OCI-LY7 (cell line): ENCODE results near the gene C22orf23. TPM values are rescaled to one million over a fixed set of nuclear protein-coding genes. Genes with fewer than 3 reads are reported as not detected.

Experiments used
- BruUV-seq: library from RNA; stranded (reverse); fragments of 400-500 nt; replicated peaks from 2 replicates; lab custom pipeline; 2021; lab: Mats Ljungman, UMichigan
- CTCF ChIA-PET: fragments of 300-600 bp; sonication (Branson Sonifier 250); formaldehyde crosslinking; loops from one replicate; lab custom pipeline; 2022; ENCODE audit warnings: antibody characterized with exemption; ENCODE audit not compliant: unreplicated experiment; lab: Charles Lee
- POLR2A ChIA-PET: fragments of 300-600 bp; sonication (Branson Sonifier 250); formaldehyde crosslinking; loops from one replicate; lab custom pipeline; 2022; ENCODE audit warnings: antibody characterized with exemption; lab: Charles Lee
- DNase-seq: peaks from one replicate; pipeline ENCODE4 v3.0.0-alpha.2; 2015; ENCODE audit warnings: low spot score
- H2AFZ ChIP-seq: fragments of 200-600 bp; sonication (generic), shearing (Covaris generic); 2 replicates; pipeline ENCODE4 v1.6.1; 2014; ENCODE audit warnings: mild to moderate bottlenecking, antibody characterized with exemption, low read length, moderate library complexity
- H3K27ac ChIP-seq: fragments of 200-600 bp; sonication (generic); 2 replicates; pipeline ENCODE4 v1.5.1; 2014; ENCODE audit warnings: mixed run types, low read depth, mild to moderate bottlenecking, moderate library complexity, low read length, inconsistent platforms; ENCODE audit not compliant: poor library complexity, severe bottlenecking
- H3K36me3 ChIP-seq: fragments of 200-600 bp; sonication (generic); 2 replicates; pipeline ENCODE4 v1.6.1; 2014; ENCODE audit warnings: mild to moderate bottlenecking, antibody characterized with exemption, low read length, moderate library complexity, mixed read lengths; ENCODE audit not compliant: insufficient read depth
- H3K4me1 ChIP-seq: fragments of 200-600 bp; sonication (generic); 2 replicates; pipeline ENCODE4 v1.5.1; 2014; ENCODE audit warnings: mild to moderate bottlenecking, low read length; ENCODE audit not compliant: insufficient read depth, poor library complexity, severe bottlenecking
- H3K4me2 ChIP-seq: fragments of 200-600 bp; sonication (generic); 2 replicates; pipeline ENCODE4 v1.6.1; 2014; ENCODE audit warnings: mild to moderate bottlenecking, low read length
- H3K4me3 ChIP-seq: fragments of 200-600 bp; sonication (generic); 2 replicates; pipeline ENCODE4 v1.5.1; 2014; ENCODE audit warnings: mild to moderate bottlenecking, low read depth, low read length; ENCODE audit not compliant: poor library complexity, severe bottlenecking
- H3K79me2 ChIP-seq: fragments of 200-600 bp; sonication (generic); 2 replicates; pipeline ENCODE4 v1.6.1; 2016; ENCODE audit warnings: low read depth, mild to moderate bottlenecking, low read length, moderate library complexity, mixed read lengths; ENCODE audit not compliant: insufficient read depth
- H3K9me2 ChIP-seq: fragments of 200-600 bp; sonication (generic); 2 replicates; pipeline ENCODE4 v1.6.1; 2016; ENCODE audit warnings: mild to moderate bottlenecking, low read length, mixed read lengths; ENCODE audit not compliant: insufficient read depth
- H3K9me3 ChIP-seq: fragments of 200-600 bp; sonication (generic); 2 replicates; pipeline ENCODE4 v1.6.1; 2014; ENCODE audit warnings: mild to moderate bottlenecking, mixed run types, low read length, mixed read lengths
- H4K20me1 ChIP-seq: fragments of 200-600 bp; sonication (generic); 2 replicates; pipeline ENCODE4 v1.6.1; 2014; ENCODE audit warnings: mild to moderate bottlenecking, antibody characterized with exemption, low read length, moderate library complexity, mixed read lengths; ENCODE audit not compliant: insufficient read depth
- CTCF ChIP-seq: fragments of 200-600 bp; sonication (generic); conservative IDR thresholded peaks from 2 replicates; pipeline ENCODE4 v1.5.1; 2014; ENCODE audit warnings: mild to moderate bottlenecking, antibody characterized with exemption, low read length, moderate library complexity, mixed read lengths
- EZH2phosphoT487 ChIP-seq: fragments of 200-600 bp; sonication (generic); IDR thresholded peaks from 2 replicates; pipeline ENCODE4 v1.6.1; 2018; ENCODE audit warnings: low read depth, borderline replicate concordance, mild to moderate bottlenecking, mixed run types, antibody characterized with exemption, low read length, moderate library complexity, mixed read lengths
- intact Hi-C: fragments of 100-400 bp; cut with micrococcal nuclease; formaldehyde crosslinking; loops from one replicate; pipeline ENCODE4 v1.10.0; 2022; ENCODE audit not compliant: unreplicated experiment
- total RNA-seq, 2 experiments: library from RNA; depleted of rRNA in 1 of 2; stranded (reverse); fragments of >200 nt in 1 of 2; shearing (Covaris generic) in 1 of 2; gene quantifications; 2 replicates each; pipeline ENCODE4 v1.2.3, GENCODE V29; 2014 to 2022

The C22orf23 gene
- total RNA-seq, 2 experiments from 2014 or later = 0.57 to 1.2 TPM

- H4K20me1 ChIP-seq = no peaks in the 10 kb centered on the region
- H2AFZ ChIP-seq = peak within 1 kb of the TSS; percentile 57
- ChIA-PET POLR2A (interaction anchor here (0.7 to 1.5 kb wide), 4 partner anchors 8 to 132 kb away, joined by 4 to 8 read pairs (median 5); no protein-coding TSS in a partner anchor), CTCF (interaction anchor here (0.8 to 1.4 kb wide), 4 partner anchors 9 to 28 kb away, joined by 3 to 5 read pairs (median 4); no protein-coding TSS in a partner anchor)
- H3K4me1 ChIP-seq = peaks cover 17% of the 10 kb centered on the region
- H3K9me2 ChIP-seq = no peaks in the 10 kb centered on the region
- peak within 1 kb of the TSS; percentile 82 for H3K4me3 ChIP-seq
- no TSS peak for BruUV-seq
- H3K9me3 ChIP-seq = no peaks in the 10 kb centered on the region
- no peaks in the 10 kb centered on the region for H3K36me3 ChIP-seq
- TF ChIP-seq CTCF = 0 out of 2 replicates have a peak, but pooled peaks have one; percentile 30
- no peak for TF ChIP-seq EZH2phosphoT487
- no peak within 1 kb of the TSS for H3K27ac ChIP-seq
- intact Hi-C loops = loop anchor here (1.0 to 2.0 kb wide), 2 partner anchors 29 to 59 kb away; no protein-coding TSS in a partner anchor
- H3K79me2 ChIP-seq = no peaks in the 10 kb centered on the region
- DNase-seq = peak; percentile 83
- H3K4me2 ChIP-seq = peak within 1 kb of the TSS; percentile 81
Observed at GRCh38 chr22:37905534-37906363, 47.7 kb downstream of the C22orf23 start, which contains the start of gene MICALL1. TSS of gene MICALL1 (plus strand) at chr22:37906297. CDS start at chr22:37906423, 126 bp downstream.

- Histone ChIP-seq H3K4me3 (no peak overlapping the region), H4K20me1 (no peaks in the 10 kb centered on the region), H3K36me3 (no peaks in the 10 kb centered on the region), H3K4me1 (peaks cover 17% of the 10 kb centered on the region), H3K9me3 (no peaks in the 10 kb centered on the region), H3K4me2 (peak overlapping the region; percentile 60), H3K9me2 (no peaks in the 10 kb centered on the region), H3K27ac (no peak overlapping the region), H2AFZ (peak overlapping the region; percentile 57; the same call in 1 of the 2 replicates), H3K79me2 (no peaks in the 10 kb centered on the region)
- no peak for DNase-seq
- CTCF ChIA-PET = interaction anchor here (1.2 kb wide), 1 partner anchor 29 kb away, joined by 4 read pairs; no protein-coding TSS in a partner anchor
- intact Hi-C loops = no loop called here
- TF ChIP-seq CTCF (no peak), EZH2phosphoT487 (no peak)
- POLR2A ChIA-PET = interaction anchor here (0.7 to 1.5 kb wide), 4 partner anchors 7 to 132 kb away, joined by 4 to 8 read pairs (median 5); no protein-coding TSS in a partner anchor
- BruUV-seq = no TSS peak
Observed at GRCh38 chr22:37904572-37905533, 48.5 kb downstream of the C22orf23 start.
